Kasumi-1 (cell line): ENCODE results near the gene ETV2.
"Not testable (repeated sequence)": the region's sequence is repeated elsewhere in the genome, so short reads cannot be mapped to it uniquely, and the experiment has no call there.

ENCODE experiments used
- DNase-seq, 2 experiments: peaks; one replicate each; lab custom pipeline; 2025; lab: John Stamatoyannopoulos, UW

Gene ETV2

DNA sequence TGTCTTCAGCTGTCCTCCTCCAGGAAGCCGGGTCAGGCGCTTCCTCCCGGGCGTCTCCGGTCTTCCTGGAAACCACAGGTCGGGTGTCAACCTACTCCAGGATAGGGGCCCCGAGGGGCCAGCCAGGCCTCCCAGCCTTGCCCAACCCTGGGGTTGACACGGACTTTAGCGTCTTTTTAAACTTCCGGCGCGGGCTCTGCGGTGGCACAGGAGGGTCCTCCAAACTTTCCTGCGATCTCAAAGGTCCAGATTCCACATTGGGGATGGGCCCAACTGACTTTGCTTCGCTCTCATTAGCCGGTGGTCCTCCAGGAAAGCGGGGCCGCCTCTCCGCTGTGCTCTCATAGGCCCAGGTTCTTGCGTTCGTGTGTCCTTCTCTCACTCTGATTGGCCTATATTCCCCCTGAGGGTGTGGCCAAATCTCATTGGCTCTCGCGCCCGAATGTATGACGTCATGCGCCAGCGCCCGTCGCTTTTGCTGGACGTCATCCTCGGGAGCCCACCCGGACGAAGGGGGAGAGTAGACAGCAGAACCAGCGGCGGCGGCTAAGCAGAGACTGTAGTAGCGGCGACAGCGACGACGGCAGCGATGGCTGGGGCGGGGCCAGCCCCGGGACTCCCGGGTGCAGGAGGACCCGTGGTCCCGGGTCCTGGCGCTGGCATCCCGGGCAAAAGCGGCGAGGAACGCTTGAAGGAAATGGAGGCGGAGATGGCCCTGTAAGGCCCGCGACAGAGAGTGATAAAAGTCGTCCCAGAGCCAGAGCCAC is 12.8 kb upstream of the ETV2 start, which contains the start of gene RBM42:
TSS of gene RBM42 (plus strand) at position 472 of the 767 bp plus-strand sequence. CDS start at position 590, 118 bp downstream.
- DNase-seq = peak; percentile 99

DNA sequence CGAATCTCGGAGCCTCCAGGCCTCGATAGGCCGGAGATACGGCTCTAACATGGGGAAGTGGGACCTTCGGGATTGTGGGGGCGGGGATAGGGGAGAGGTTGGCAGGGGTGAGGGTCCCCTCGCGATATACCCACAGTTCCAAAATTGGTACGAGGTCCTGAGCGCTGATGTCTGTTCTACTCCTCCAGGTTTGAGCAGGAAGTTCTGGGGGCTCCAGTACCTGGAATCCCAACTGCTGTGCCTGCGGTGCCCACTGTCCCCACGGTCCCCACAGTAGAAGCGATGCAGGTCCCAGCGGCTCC is 12.3 kb upstream of the ETV2 start:
- DNase-seq = no peak

DNA sequence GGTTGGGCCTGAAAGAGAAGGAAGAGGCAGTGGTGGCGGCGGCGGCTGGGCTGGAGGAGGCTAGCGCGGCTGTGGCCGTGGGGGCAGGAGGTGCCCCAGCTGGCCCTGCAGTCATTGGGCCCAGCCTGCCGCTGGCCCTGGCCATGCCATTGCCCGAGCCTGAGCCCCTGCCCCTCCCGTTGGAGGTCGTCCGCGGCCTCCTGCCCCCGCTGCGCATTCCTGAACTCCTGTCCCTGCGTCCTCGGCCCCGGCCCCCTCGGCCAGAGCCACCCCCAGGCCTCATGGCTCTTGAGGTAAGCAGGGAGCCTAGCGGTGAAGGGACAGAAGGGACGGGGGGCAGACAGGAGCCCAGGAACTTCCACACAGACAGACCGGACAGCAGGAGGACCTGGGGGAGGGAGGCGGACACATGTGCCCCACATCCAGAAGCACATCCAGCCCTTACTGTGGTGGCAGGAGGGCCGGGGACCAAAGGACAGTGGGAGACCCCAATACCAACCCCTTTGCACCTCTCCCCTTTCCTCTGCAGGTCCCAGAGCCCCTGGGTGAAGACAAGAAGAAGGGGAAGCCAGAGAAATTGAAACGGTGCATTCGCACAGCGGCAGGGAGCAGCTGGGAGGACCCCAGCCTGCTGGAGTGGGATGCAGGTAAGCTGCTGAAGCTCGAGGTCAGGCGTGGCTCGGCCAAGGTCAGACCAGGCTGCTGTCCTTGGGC is 7.7 kb upstream of the ETV2 start:
- DNase-seq = no peak

DNA sequence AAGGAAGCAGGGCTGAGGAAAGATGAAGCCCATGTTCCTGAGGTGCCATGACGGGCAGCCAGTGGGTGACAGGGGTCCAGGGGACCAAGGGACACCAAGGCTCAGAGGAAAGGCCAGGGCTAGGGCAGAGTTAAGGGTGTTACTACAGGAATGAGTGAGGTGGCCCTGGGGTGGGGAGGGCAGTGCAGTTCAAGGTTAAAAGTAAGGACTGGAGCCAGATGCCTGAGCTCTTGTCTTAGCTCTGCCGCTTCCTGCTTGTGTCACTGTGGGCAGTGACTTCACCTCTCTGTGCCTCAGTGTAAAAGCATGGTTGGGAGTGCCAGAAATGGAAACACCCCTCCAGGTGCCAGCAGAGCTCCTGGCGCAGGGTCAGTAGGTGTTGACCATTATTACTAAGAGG is 4.9 kb upstream of the ETV2 start:
- DNase-seq = no peak

DNA sequence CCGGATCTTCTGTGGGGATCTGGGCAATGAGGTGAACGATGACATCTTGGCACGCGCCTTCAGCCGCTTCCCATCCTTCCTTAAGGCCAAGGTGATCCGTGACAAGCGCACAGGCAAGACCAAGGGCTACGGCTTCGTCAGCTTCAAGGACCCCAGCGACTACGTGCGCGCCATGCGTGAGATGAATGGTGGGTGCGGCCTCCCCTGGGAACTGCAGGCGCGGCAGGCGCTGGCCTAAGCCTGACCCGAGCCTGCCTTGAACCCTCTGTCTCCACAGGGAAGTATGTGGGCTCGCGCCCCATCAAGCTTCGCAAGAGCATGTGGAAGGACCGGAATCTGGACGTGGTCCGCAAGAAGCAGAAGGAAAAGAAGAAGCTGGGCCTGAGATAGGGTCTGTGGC is 4.4 kb upstream of the ETV2 start:
- no peak for DNase-seq

DNA sequence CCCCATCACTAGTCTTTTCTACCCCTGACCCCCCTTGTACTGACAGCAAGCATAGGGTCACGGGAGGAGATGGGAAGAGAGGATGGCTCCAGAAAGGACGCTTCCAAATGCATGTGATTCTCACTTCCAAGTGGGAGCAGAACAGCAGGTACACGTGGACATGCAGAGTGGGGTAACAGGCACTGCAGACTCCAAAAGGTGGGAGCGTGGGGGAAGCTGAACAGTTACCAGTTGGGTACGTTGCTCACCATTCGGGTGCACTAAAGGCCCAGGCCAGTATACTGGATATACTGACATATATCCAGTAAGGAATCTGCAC is 2.3 kb upstream of the ETV2 start:
- DNase-seq = no peak

DNA sequence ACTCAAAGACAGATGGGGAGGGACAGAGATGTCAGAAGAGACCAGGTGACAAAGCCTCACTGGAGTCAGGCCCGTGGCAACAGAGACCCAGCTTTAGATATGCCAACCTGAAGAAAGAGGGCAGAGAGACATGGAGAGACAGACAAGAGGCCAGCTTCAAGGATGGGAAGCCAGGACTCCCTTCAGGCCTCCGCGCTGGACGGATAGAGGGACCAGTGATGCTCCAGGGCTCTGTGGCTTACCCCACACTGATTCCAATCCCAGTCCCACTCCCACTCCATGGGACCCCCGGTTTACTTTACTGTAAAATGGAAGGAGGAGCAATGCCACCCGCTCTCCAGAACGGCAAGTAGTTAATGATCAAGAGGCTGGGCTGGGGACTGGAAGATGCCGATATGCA is 1.7 kb upstream of the ETV2 start:
- no peak for DNase-seq

DNA sequence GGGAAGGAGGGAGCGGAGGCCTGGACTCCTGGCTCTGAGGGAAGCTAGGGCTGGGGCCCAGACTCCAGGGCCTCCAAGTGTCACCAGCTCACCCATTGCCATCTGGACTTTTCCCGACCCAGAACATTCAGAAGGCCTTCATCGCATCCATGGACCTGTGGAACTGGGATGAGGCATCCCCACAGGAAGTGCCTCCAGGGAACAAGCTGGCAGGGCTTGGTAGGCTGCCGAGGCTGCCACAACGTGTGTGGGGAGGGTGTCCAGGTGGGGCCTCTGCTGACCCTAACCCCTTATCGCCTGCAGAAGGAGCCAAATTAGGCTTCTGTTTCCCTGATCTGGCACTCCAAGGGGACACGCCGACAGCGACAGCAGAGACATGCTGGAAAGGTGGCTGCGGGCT is 767 bp downstream of the ETV2 start:
- no peak for DNase-seq

DNA sequence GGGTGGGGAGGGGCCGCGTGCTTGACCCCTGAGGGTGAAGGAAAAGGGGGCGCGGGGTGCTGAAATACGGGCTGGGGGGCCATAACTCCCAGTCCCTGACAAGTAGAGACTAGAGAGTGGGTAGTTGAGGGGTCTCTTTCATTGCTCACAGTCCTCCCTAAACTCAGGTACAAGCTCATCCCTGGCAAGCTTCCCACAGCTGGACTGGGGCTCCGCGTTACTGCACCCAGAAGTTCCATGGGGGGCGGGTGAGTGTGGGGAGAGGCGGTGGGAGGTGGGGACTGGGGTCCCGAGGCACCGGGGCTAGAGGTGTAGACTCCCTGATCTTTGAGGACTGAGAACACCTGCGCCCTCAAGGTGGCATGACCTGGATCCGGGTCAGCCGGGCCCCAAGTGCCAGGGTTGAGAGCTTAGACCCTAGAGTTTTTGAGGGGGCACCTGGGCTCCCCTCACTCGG is 1.3 kb downstream of the ETV2 start:
- DNase-seq = no peak

DNA sequence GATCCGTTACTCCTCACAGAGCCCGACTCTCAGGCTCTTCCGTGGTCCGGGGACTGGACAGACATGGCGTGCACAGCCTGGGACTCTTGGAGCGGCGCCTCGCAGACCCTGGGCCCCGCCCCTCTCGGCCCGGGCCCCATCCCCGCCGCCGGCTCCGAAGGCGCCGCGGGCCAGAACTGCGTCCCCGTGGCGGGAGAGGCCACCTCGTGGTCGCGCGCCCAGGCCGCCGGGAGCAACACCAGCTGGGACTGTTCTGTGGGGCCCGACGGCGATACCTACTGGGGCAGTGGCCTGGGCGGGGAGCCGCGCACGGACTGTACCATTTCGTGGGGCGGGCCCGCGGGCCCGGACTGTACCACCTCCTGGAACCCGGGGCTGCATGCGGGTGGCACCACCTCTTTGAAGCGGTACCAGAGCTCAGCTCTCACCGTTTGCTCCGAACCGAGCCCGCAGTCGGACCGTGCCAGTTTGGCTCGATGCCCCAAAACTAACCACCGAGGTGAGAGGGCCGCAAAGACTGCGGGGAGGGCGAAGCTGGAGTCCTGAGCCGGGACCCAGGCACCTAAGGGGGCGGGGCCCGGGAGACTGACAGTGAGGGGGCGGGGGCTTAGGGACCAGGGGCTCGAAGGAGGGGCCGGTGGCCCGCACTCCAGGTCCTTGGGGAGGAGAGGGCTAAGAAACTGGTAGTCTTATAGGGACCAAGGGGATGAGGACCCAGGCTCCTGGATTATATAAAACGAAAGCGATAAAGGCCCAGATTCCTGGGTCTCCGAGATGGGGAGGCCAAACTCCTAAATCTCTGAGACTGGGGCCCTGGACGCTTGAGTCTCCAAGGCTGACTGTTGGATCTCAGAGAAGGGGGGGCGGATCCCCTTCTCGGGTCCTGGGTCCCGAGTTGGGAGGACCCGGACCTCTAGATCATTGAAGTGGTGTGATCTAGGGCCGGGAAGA is 2.0 kb downstream of the ETV2 start:
- DNase-seq = peak; percentile 73 to 79

DNA sequence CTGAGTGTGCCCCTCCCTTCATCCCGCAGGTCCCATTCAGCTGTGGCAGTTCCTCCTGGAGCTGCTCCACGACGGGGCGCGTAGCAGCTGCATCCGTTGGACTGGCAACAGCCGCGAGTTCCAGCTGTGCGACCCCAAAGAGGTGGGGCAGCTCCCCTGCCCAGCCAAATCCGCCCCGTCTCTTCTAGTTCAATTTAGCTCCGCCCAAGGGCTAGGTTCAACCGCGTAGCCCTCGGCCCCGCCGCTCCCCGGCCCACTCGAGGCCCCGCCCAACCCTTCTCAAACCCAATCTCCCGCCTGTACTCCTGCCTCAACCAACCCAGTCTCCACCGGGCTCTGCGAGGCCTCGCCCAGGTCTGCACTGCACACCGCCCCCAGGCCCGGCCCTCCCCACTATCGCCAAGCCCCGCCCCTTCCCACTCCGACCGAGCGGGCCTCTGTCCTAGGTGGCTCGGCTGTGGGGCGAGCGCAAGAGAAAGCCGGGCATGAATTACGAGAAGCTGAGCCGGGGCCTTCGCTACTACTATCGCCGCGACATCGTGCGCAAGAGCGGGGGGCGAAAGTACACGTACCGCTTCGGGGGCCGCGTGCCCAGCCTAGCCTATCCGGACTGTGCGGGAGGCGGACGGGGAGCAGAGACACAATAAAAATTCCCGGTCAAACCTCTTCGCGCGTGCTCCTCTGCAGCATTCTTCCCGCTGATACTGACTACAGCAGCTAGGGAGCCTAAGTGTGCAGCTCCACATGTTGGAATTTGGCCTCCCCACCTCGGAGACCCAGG is 2.9 kb downstream of the ETV2 start:
- peak; percentile 97 for DNase-seq

DNA sequence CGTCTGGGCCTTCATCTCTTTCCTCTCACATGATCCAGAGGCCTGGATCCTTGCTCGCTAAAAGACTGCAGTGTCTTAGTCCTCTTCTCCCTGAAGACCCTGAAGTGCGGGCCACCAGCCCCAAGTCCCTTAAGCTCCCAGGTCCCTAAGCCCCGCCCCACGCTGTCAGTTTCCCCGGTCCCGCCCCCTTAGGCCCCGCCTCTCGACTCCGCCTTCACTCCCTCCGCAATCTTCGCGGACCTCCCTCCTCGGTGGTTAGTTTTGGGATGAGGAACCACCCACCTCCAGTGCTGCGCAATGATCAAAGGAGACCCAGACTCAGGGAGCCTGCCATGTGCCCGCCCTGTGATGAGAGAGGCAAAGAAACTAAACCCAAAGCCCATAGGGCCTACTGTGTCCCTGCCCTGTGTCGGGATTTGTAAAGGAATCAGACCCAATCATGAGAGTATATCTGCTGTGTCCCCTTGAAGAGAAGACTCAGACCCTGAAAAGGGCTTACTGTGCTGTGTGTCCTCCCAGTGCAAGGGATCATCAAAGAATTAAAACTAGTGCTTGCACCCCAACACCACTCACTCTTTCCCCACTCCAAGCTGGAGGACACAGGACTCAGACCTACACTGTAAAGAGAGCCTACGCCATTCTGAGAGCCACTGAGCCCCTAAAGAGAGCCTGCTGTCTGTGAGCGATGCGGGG is 3.6 kb downstream of the ETV2 start:
- DNase-seq = peak; percentile 78 to 79

DNA sequence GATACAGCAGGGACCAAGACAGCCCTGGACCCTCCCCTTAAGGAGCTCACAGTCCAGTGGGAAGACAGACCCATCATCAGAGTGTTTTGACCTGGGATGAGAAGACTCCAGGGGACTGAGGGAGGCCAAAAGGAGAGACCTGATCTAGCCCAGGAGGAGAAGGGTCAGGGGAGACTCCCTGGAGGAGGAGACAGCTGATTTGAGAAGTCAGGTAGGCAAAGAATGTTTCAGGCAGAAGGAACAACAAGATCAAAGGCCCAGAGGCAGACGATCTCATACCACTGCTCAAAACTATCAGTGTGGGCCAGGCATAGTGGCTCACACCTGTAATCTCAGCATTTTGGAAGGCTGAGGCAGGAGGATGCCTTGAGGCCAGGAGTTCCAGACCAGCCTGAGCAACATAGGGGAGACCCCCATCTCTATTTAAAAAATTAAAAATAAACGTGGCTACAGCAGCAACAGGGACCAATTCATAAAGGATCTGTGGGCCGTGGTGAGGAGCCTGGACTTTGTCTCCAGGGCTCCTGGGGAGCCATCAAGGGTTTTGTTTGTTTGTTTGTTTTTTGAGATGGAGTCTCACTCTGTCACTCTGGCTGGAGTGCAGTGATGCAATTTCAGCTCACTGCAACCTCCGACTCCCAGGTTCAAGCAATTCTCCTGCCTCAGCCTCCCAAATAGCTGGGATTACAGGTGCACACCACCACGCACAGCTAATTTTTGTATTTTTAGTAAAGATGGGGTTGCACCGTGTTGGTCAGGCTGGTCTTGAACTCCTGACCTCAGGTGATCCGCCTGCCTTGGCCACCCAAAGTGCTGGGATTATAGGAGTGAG is 4.4 kb downstream of the ETV2 start:
- DNase-seq = no peak

DNA sequence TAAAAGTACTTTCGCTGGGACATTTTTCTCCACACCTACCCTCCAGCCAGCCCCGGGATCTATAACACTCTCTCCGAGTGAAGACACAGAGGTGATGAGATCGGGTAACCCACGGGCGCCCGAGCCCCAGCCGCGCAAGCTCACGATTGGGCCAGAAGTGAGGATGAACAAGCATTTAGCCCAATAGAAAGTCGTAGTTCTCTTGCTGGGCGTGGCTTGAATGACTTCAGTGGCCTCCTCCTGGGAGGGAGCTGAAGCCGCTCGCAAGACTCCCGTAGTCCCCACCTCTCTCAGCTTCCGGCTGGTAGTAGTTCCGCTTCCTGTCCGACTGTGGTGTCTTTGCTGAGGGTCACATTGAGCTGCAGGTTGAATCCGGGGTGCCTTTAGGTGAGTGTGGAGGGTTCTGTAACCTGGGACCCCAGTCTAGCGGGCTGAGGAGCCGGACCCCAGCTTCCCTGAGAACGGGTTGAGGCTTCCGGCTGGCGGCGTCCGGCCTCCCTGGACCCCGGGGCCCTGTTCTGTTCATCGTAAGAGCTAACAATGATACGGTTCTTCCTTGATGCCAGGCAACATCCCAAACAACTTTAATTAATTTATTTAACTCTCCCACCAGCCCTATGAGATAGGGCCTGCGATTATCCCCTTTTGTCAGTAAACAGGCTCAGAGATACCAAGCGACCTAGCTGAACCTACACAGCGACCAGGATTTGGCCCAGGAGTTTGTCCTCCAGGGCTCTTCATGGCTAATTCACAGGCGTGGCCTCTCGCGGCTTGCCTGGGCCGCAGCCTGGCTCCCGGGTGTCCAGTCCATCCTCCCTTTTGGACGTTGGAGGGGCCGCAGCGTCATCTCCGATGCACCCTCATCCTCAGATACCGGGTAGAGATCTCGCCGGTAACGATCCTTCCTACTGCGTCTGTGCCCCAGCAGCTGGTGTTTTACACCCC is 6.7 kb downstream of the ETV2 start, which contains the start of gene COX6B1:
TSS of gene COX6B1 (plus strand) at position 307 of the 945 bp plus-strand sequence. CDS start 2,921 bp downstream, outside the sequence.
- DNase-seq = peak; percentile 99

DNA sequence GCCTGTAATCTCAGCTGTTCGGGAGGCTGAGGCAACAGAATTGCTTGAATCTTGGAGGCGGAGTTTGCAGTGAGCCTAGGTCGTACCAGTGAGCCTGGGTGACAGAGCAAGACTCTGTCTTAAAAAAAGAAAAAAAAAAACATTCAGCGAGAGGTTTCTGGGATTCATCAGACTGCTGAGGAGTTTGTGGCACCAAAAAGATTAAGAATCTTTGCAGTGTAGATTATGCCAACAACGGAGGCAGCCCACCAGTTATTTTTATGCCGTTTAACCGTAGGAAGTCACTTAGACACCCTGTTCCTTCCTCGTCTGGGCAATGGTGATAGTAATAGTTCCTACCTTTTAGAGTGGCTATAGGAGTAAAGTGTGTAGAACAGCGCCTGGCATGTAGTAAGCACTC is 9.0 kb downstream of the ETV2 start:
- DNase-seq = peak in 1 of 2 experiments; percentile 4

DNA sequence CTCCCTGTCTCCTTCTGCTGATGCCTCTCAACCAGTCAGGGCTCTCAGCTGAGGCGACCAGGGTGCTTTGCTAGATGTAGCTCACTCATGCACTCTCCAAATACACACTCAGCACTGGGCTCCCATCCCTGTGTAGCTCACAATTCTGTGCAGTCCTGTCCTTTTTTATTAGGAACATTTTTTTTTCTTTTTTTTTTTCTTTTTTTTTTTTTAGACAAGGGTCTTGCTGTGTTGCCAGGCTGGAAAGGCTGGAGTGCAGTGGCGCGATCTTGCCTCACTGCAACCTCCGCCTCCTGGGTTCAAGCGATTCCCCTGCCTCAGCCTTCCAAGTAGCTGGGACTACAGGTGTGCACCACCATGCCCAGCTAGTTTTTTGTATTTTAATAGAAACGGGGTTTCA is 13.3 kb downstream of the ETV2 start:
- DNase-seq = not testable (repeated sequence)

DNA sequence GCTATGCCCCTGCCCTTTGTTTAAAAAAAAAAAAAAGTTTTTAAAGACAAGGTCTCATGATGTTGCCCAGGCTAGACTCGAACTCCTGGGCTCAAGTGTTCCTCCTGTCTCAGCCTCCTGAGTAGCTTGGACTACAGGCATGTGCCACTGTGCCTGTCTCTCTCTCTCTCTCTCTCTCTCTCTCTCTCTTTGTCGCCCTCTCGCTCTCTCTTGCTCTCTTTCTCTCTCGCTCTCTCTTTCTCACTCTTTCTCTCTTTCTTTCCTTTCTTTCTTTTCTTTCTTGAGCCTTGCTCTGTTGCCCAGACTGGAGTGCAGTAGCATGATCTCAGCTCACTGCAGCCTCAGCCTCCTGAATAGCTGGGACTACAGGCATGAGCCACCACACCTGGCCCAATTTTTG is 14.1 kb downstream of the ETV2 start:
- DNase-seq = no peak

DNA sequence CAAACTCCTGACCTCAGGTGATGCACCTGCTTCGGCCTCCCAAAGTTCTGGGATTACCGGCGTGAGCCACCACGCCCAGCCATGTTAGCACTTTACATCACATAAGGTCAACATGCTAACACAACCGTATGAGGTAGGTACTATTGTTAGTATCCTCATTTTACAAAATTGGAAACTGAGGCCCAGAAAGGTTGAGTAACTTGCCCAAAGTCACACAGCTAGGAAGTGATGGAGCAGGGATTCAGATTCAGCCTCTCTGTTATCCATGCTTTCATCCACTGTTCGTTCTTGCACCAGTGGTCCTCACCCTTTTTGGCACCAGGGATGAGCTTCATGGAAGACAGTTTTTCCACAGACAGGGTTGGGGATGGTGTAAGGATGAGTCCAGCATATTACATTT is 15.2 kb downstream of the ETV2 start:
- DNase-seq = no peak
